K562 (cell line): ENCODE results near the gene COX6B1. TPM values are rescaled to one million over a fixed set of nuclear protein-coding genes. Genes with fewer than 3 reads are reported as not detected.

Experiments used
- ATAC-seq: fragments of 200-7000 bp; cut with Tn5 transposase; 3 replicates; pipeline ENCODE4 v1.9.1; 2020; ENCODE audit warnings: moderate library complexity
- BruUV-seq: library from RNA; stranded (reverse); fragments of 400-500 nt; replicated peaks from 2 replicates; lab custom pipeline; 2021; lab: Mats Ljungman, UMichigan
- CTCF ChIA-PET: fragments of 300-600 bp; formaldehyde crosslinking; extraction: SDS; loops from one replicate; lab custom pipeline; 2021; ENCODE audit warnings: low intra/inter-chr PET ratio; lab: Yijun Ruan, JAX
- POLR2A ChIA-PET: fragments of 300-600, 350-650 bp; sonication (Branson Sonifier 250); formaldehyde crosslinking; extraction: SDS; loops from one replicate; lab custom pipeline; 2021; ENCODE audit warnings: antibody characterized with exemption, inconsistent platforms; lab: Yijun Ruan, JAX
- DNase-seq, 4 experiments: peaks; one replicate each; pipeline versions ENCODE4 v3.0.0 to v3.0.0-alpha.2; 2011 to 2018; ENCODE audit warnings: low spot score in 3 of 4, mixed read lengths in 3 of 4; ENCODE audit errors: extremely low read depth in 1 of 4
- FAIRE-seq: peaks from 2 replicates; lab custom pipeline; 2011; peaks lifted over from hg19 to GRCh38; lab: Jason Lieb, UNC
- H2AFZ ChIP-seq: 2 replicates; pipeline ENCODE4 v1.6.0; 2011; ENCODE audit warnings: low read depth, low read length, control low read depth, inconsistent platforms
- H3K27ac ChIP-seq: fragments of 200-600 bp; 3 replicates; pipeline ENCODE4 v1.8.0; 2011; ENCODE audit warnings: low read depth, mild to moderate bottlenecking, control low read depth, inconsistent platforms, low read length, moderate library complexity, mixed read lengths; ENCODE audit errors: extremely low read depth
- H3K27me3 ChIP-seq, 2 experiments: fragments of 300-600 bp in 1 of 2; 2 replicates in 1 of 2; 3 replicates in 1 of 2; pipeline versions ENCODE4 v1.6.0 to v1.8.0; 2011; ENCODE audit warnings: inconsistent platforms in 2 of 2, low read length in 2 of 2, mild to moderate bottlenecking in 1 of 2, mixed read lengths in 1 of 2, moderate library complexity in 1 of 2; ENCODE audit not compliant: control insufficient read depth in 2 of 2, insufficient read depth in 2 of 2
- H3K36me3 ChIP-seq: fragments of 300-600 bp; 3 replicates; pipeline ENCODE4 v1.8.0; 2011; ENCODE audit warnings: mild to moderate bottlenecking, low read length, inconsistent platforms; ENCODE audit not compliant: control insufficient read depth, insufficient read depth
- H3K4me1 ChIP-seq, 2 experiments: fragments of 200-600 bp in 1 of 2; replicated peaks in 1 of 2; 2 replicates in 1 of 2; 3 replicates in 1 of 2; pipeline versions ENCODE4 v1.5.1 to v1.8.0; 2011; ENCODE audit warnings: inconsistent platforms in 2 of 2, low read length in 2 of 2, mild to moderate bottlenecking in 1 of 2, mixed read lengths in 1 of 2, moderate library complexity in 1 of 2; ENCODE audit not compliant: control insufficient read depth in 2 of 2, insufficient read depth in 2 of 2
- H3K4me2 ChIP-seq: 2 replicates; pipeline ENCODE4 v1.6.1; 2011; ENCODE audit warnings: low read length, control low read depth, inconsistent platforms, mixed read lengths; ENCODE audit not compliant: insufficient read depth
- H3K4me3 ChIP-seq: fragments of 200-600 bp; sonication (generic), shearing (Covaris generic); 2 replicates; pipeline ENCODE4 v1.5.1; 2016; ENCODE audit warnings: control low read depth, inconsistent platforms
- H3K79me2 ChIP-seq: fragments of 200-600 bp; 3 replicates; pipeline ENCODE4 v1.8.0; 2011; ENCODE audit warnings: low read length, inconsistent platforms; ENCODE audit not compliant: control insufficient read depth, insufficient read depth
- H3K9ac ChIP-seq, 2 experiments: 2 replicates each; pipeline versions ENCODE4 v1.6.0 to v1.6.1; 2011; ENCODE audit warnings: low read depth in 2 of 2, low read length in 2 of 2, control low read depth in 1 of 2, inconsistent platforms in 1 of 2, mild to moderate bottlenecking in 1 of 2, mixed read lengths in 1 of 2; ENCODE audit not compliant: insufficient read depth in 1 of 2
- H3K9me1 ChIP-seq: one replicate; pipeline ENCODE4 v1.6.0; 2011; ENCODE audit warnings: inconsistent platforms, mild to moderate bottlenecking, low read length, moderate library complexity; ENCODE audit not compliant: control insufficient read depth, insufficient read depth
- H3K9me3 ChIP-seq: replicated peaks from 2 replicates; pipeline ENCODE4 v1.5.1; 2011; ENCODE audit warnings: low read depth, low read length, inconsistent platforms; ENCODE audit not compliant: control insufficient read depth, insufficient read depth
- H4K20me1 ChIP-seq: replicated peaks from 2 replicates; pipeline ENCODE4 v1.6.1; 2011; ENCODE audit warnings: low read length, inconsistent platforms, mixed read lengths; ENCODE audit not compliant: control insufficient read depth, insufficient read depth
- FOXM1 ChIP-seq, 2 experiments: fragments of 450-650 bp in 1 of 2; sonication (generic) in 1 of 2; formaldehyde crosslinking in 1 of 2; IDR thresholded peaks; 2 replicates each; pipeline versions ENCODE4 v1.6.1 to v1.9.0; 2017 to 2022; ENCODE audit warnings: low read depth in 2 of 2, mild to moderate bottlenecking in 2 of 2, missing genetic modification reagents in 1 of 2, moderate library complexity in 1 of 2
- NFYB ChIP-seq: IDR thresholded peaks from 2 replicates; pipeline ENCODE4 v1.6.1; 2011; ENCODE audit warnings: mild to moderate bottlenecking, moderate library complexity; ENCODE audit not compliant: insufficient read length; ENCODE audit errors: extremely low read depth
- ZNF707 ChIP-seq: fragments of 250-450 bp; sonication (Bioruptor Pico); conservative IDR thresholded peaks from 2 replicates; pipeline ENCODE4 v1.8.0; 2022; ENCODE audit warnings: inconsistent platforms, mild to moderate bottlenecking, moderate library complexity
- WGBS: fragments of 100-300 bp; shearing (Covaris generic); methylation state at CpG from one replicate; pipeline ENCODE4 v1.1.6; 2016; ENCODE audit warnings: low coverage, mixed read lengths; ENCODE audit not compliant: insufficient coverage; ENCODE audit errors: missing lambda C conversion rate; 5-methylcytosine and 5-hydroxymethylcytosine counted together
- in situ Hi-C: fragments of 300-500 bp; cut with MboI; formaldehyde crosslinking; loops from 4 replicates; pipeline ENCODE4 v1.15.0; 2018; ENCODE audit warnings: inconsistent platforms, mixed read lengths
- intact Hi-C: fragments of 100-400 bp; cut with micrococcal nuclease; formaldehyde crosslinking; loops from 2 replicates; pipeline ENCODE4 v1.14.2; 2022
- polyA plus RNA-seq, 8 experiments: library from polyadenylated mRNA; depleted of rRNA in 4 of 8; stranded (reverse) in 5 of 8; unstranded in 3 of 8; fragments of >200 nt; fragmentation: Nextera tagmentation in 2 of 8; fragmentation: Illumina TruSeq in 1 of 8; extraction: Ambion mirVana in 2 of 8; extraction: Trizol in 1 of 8; gene quantifications; 2 replicates each; pipeline versions ENCODE4 v1.2.1 to v1.2.3, GENCODE V29; 2011 to 2014; ENCODE audit warnings: inconsistent platforms in 1 of 8, missing spikeins in 1 of 8
- total RNA-seq, 7 experiments: library from RNA; depleted of rRNA in 6 of 7; stranded (reverse); fragments of >200 nt in 6 of 7; fragmentation: Illumina TruSeq in 2 of 7; extraction: Trizol in 2 of 7; gene quantifications; 2 replicates each; pipeline versions ENCODE4 v1.2.1 to v1.2.3, GENCODE V29; 2011 to 2021; ENCODE audit warnings: low replicate concordance in 1 of 7

Gene COX6B1
- total and polyA plus RNA-seq, 9 of the 15 experiments (the other 6 are each of a cell fraction or from before 2014, with no cell fraction given), result 777 to 2,393 (median 1,219) TPM

- TF ChIP-seq FOXM1 (IDR thresholded peaks at IDR 0.05; ENCODE audit: low read depth) (0 out of 2 replicates have a peak, but pooled peaks have one; percentile 27), FOXM1 (CRISPR knock-in tag; IDR thresholded peaks at IDR 0.05; ENCODE audit: low read depth) (no peak)
These were observed 54.3 kb downstream of the COX6B1 start (continued) for GRCh38 chr19:35702223-35703012.

DNA sequence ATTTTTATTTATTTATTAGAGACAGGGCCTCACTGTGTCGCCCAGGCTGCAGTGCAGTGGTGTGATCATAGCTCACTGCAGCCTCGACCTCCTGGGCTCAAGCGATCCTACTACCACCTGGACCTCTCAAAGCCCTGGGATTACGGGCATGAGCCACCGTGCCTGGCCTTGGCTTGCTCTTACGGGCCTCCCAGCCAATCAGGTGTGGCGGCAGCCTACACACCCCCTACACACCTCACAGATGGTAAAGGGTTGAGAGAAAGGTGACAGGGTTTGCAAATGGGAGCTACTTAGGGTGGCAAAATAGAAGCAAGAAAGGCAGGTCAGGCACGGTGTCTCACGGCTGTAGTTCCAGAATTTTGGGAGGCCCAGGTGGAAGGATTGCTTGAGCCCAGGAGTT lies 55.2 kb downstream of the COX6B1 start:
- Histone ChIP-seq H3K36me3 (no peaks in the 10 kb centered on the region), H3K9me1 (no peaks in the 10 kb centered on the region), H3K9ac (no peak overlapping the region), H3K27ac (no peak overlapping the region), H3K4me1 (peaks cover 0 to 21% of the 10 kb centered on the region in 2 experiments; a peak in 3 of 5 replicates), H3K9me3 (no peaks in the 10 kb centered on the region), H3K79me2 (no peaks in the 10 kb centered on the region), H3K4me3 (no peak overlapping the region), H4K20me1 (no peaks in the 10 kb centered on the region), H3K27me3 (peaks cover 8 to 24% of the 10 kb centered on the region in 2 experiments; a peak in 3 of 5 replicates), H3K4me2 (no peak overlapping the region), H2AFZ (no peak overlapping the region)
- TF ChIP-seq NFYB (peak; percentile 22), ZNF707 (no peak)
- POLR2A ChIA-PET, result interaction anchor here (0.6 kb wide), 2 partner anchors 10 to 37 kb away, joined by 3 read pairs; no protein-coding TSS in a partner anchor
- intact Hi-C loops, result no loop called here
- no peak for DNase-seq
- ATAC-seq, result no peak
- in situ Hi-C loops, result loop anchor here (5.0 kb wide), 1 partner anchor 229 kb away; no protein-coding TSS in a partner anchor
- CTCF ChIA-PET, result no interaction called here
- 21% methylated on average over 9 of the region's 9 CpGs for WGBS
- no TSS peak for BruUV-seq
- FAIRE-seq, result no peak
